Psoas muscle (tissue), 8 donors: ENCODE data around the gene PC. TPM values are rescaled to one million over a fixed set of nuclear protein-coding genes. Genes with fewer than 3 reads are reported as not detected.
A peak's percentile ranks its signal among the peaks of the same experiment; 100 is the strongest.

Experiments used
- ATAC-seq, 4 donors: fragments of 200-7000 bp; cut with Tn5 transposase; one replicate each; pipeline ENCODE4 v1.9.1; 2020; ENCODE audit warnings: moderate library complexity in 3 of 4, mild to moderate bottlenecking in 2 of 4
- DNase-seq, 2 donors: peaks; one replicate each; pipeline ENCODE4 v3.0.0-alpha.2; 2020
- H3K27ac ChIP-seq: fragments of 200-600 bp; one replicate; pipeline ENCODE4 v1.8.0; 2022
- H3K27me3 ChIP-seq, 3 donors: fragments of 200-600 bp in 1 of 3; one replicate each; pipeline versions ENCODE4 v1.6.1 to v1.8.0; 2013 to 2022; ENCODE audit warnings: low read length in 2 of 3, mild to moderate bottlenecking in 2 of 3, moderate library complexity in 1 of 3; ENCODE audit not compliant: insufficient read depth in 3 of 3
- H3K36me3 ChIP-seq, 2 donors: fragments of 200-600 bp in 1 of 2; one replicate each; pipeline versions ENCODE4 v1.6.1 to v1.8.0; 2013 to 2022; ENCODE audit warnings: low read depth in 1 of 2, mild to moderate bottlenecking in 1 of 2, moderate library complexity in 1 of 2; ENCODE audit not compliant: insufficient read depth in 1 of 2
- H3K4me1 ChIP-seq: fragments of 200-600 bp; one replicate; pipeline ENCODE4 v1.8.0; 2022
- H3K4me3 ChIP-seq: fragments of 200-600 bp; one replicate; pipeline ENCODE4 v1.8.0; 2022; ENCODE audit warnings: mild to moderate bottlenecking
- H3K9me3 ChIP-seq: fragments of 200-600 bp; one replicate; pipeline ENCODE4 v1.8.0; 2022
- CTCF ChIP-seq: fragments of 200-600 bp; IDR thresholded peaks from one replicate; pipeline ENCODE4 v1.8.0; 2022; ENCODE audit warnings: antibody characterized with exemption
- WGBS, 3 donors: extraction: QIAGEN DNeasy Blood & Tissue Kit; methylation state at CpG; one replicate each; pipeline versions ENCODE4 v1.1.6 to v1.1.7; 2013; 5-methylcytosine and 5-hydroxymethylcytosine counted together
- intact Hi-C, 2 donors: fragments of 100-400 bp; cut with DNase I; formaldehyde crosslinking; loops; one replicate each; pipeline versions ENCODE4 v1.11.0 to v1.14.2; 2022
- polyA plus RNA-seq, 3 donors: library from polyadenylated mRNA; stranded (reverse); fragments of 200-250 nt; gene quantifications; one replicate each; pipeline ENCODE4 v1.2.3, GENCODE V29; 2013
- total RNA-seq, 4 donors: library from RNA; stranded (reverse); fragmentation: NEBNext Ultra II Directional in 2 of 4; extraction: Animal tissue kit (Norgen Biotek cat#: 25700) in 2 of 4; gene quantifications; one replicate each; pipeline versions ENCODE4 v1.2.1 to v1.2.4, GENCODE V29; 2021 to 2023
- donor health status: healthy with polysubstance abuse.
- donor health status: DM: no; HTN: no; CAD: no; lungs with moderate emphysema.
- donor health status: Bipolar disorder and iron deficiency.
- donor health status: healthy.
- donor health status: DM: yes; HTN: yes; CAD: no.
- donor health status: DM: no; HTN: no; CAD: no.
- donor health status: DM: no; HTN: no; CAD: no.
- donor health status: DM: yes; HTN: yes; CAD: no.

Gene PC
- total and polyA plus RNA-seq, 7 donors = 11.1 to 48.8 (median 18.3) TPM

GRCh38 chr11:66973956-66974580 lies 15.9 kb upstream of the PC start:
- Histone ChIP-seq H3K27me3 (no peaks in the 10 kb centered on the region), H3K9me3 (no peaks in the 10 kb centered on the region), H3K4me3 (no peak overlapping the region), H3K36me3 (no peaks in the 10 kb centered on the region), H3K27ac (no peak overlapping the region), H3K4me1 (no peaks in the 10 kb centered on the region)
- WGBS, 3 donors = 75 to 83% (median 76%) methylated on average over 8 of the region's 8 CpGs
- no peak for DNase-seq
- intact Hi-C loops = no loop called here
- no peak for TF ChIP-seq CTCF
- no peak for ATAC-seq

GRCh38 chr11:66971488-66971887 lies 13.3 kb upstream of the PC start:
- Histone ChIP-seq H3K4me3 (no peak overlapping the region), H3K36me3 (no peaks in the 10 kb centered on the region), H3K27me3 (no peaks in the 10 kb centered on the region), H3K9me3 (no peaks in the 10 kb centered on the region), H3K4me1 (no peaks in the 10 kb centered on the region), H3K27ac (no peak overlapping the region)
- no peak for TF ChIP-seq CTCF
- DNase-seq = no peak
- 66 to 71% (median 68%) methylated on average over 2 of the region's 2 CpGs for WGBS, 3 donors
- intact Hi-C loops = no loop called here
- no peak for ATAC-seq

- H3K36me3 ChIP-seq = no peaks in the 10 kb centered on the region
- WGBS, 3 donors = 67 to 77% (median 71%) methylated on average over 5 of the region's 5 CpGs
- TF ChIP-seq CTCF = no peak
- peak; percentile 58 to 80 (median 80) for ATAC-seq
- H3K4me1 ChIP-seq = no peaks in the 10 kb centered on the region
- intact Hi-C loops = no loop called here
- H3K9me3 ChIP-seq = no peaks in the 10 kb centered on the region
- H3K27ac ChIP-seq = no peak overlapping the region
- no peak overlapping the region for H3K4me3 ChIP-seq
- DNase-seq = peak in 1 of 2 donors; percentile 47
- H3K27me3 ChIP-seq = no peaks in the 10 kb centered on the region
These were observed 12.7 kb upstream of the PC start for GRCh38 chr11:66970807-66971442.

GRCh38 chr11:66970371-66970806 lies 12.2 kb upstream of the PC start:
- peak overlapping the region; percentile 41 for H3K27ac ChIP-seq

More at GRCh38 chr11:66970371-66970806, 12.2 kb upstream of the PC start:
- intact Hi-C loops = no loop called here
- H3K4me1 ChIP-seq = no peaks in the 10 kb centered on the region
- no peak for DNase-seq
- no peaks in the 10 kb centered on the region for H3K27me3 ChIP-seq
- H3K36me3 ChIP-seq = no peaks in the 10 kb centered on the region
- peak in 1 of 4 donors; percentile 12 for ATAC-seq
- TF ChIP-seq CTCF = no peak
- WGBS, 3 donors = 86 to 88% (median 88%) methylated on average over 4 of the region's 4 CpGs
- no peaks in the 10 kb centered on the region for H3K9me3 ChIP-seq
- H3K4me3 ChIP-seq = no peak overlapping the region
